Retinal pigment epithelial cell (primary cell): ENCODE results near the gene AFF3.

Experiments
- DNase-seq: peaks from one replicate; pipeline ENCODE4 v3.0.0-alpha.2; 2010; ENCODE audit warnings: low read depth
- H3K4me3 ChIP-seq: 2 replicates; pipeline ENCODE4 v1.5.1; 2011; ENCODE audit warnings: mild to moderate bottlenecking, low read length, control low read depth, moderate library complexity
- CTCF ChIP-seq: conservative IDR thresholded peaks from 2 replicates; pipeline ENCODE4 v1.5.1; 2011; ENCODE audit warnings: low read depth, low read length, control low read depth, inconsistent platforms

The AFF3 gene

DNA sequence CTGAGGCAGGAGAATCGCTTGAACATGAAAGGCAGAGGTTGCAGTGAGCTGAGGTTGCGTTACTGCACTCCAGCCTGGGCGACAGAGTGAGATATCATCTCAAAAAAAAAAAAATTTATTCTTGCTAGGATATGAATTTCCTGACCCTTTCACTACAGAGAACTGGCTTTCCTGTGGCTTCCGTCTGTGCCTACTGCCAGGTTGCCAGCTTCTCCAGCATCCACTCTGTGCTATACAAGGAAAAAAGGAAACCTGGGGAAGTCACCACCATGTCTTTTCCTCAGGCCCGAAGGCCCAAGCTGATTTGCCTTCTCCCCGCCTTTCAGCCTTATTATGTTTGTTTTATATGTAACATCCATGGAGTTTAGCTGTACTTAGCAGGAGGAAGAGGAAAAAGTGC is 530.6 kb downstream of the AFF3 start:
- no peak for DNase-seq
- no peak for TF ChIP-seq CTCF
- no peak overlapping the region for H3K4me3 ChIP-seq

GRCh38 chr2:99611034-99611433 is 531.4 kb downstream of the AFF3 start:
- H3K4me3 ChIP-seq, result no peak overlapping the region
- TF ChIP-seq CTCF, result no peak
- DNase-seq, result no peak

DNA sequence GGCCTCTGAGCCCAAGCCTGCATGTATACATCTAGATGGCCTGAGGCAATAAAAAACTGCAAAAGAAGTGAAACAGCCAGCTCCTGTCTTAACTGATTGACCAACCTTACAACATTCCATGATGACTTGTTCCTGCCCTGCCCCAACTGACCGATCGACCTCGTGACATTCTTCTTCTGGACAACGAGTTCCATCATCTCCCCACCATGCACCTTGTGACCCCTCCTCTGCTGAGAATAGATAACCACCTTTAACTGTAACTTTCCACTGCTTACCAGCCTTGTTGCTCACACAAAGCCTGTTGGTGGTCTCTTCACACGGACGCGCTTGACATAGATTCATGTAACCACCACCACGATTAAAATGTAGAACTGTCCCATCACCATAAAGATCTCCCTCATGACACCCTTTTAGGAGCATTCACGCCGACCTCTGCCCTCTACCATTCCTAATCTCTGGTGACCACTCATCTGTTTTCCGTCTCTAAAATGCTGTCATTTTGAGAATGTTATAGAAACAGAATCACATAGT is 532.5 kb downstream of the AFF3 start:
- H3K4me3 ChIP-seq, result no peak overlapping the region
- TF ChIP-seq CTCF, result no peak
- DNase-seq, result no peak

DNA sequence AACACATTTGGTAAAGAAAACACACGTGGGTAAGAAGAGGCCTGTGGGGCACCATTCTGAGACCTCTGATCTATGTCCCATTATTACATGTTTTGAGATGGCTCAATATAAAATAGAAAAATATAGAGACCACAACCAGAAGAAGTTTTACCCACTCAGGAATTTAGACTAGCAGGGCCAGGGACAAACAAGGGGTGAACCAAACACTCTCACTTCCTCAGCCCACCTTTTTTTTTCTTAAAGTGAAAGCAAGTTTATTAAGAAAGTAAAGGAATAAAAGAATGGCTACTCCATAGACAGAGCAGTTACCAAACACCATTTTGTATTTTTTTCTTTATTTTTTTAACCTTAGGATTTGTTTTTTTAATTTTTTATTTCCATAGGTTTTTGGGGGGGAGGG is 533.5 kb downstream of the AFF3 start:
- no peak overlapping the region for H3K4me3 ChIP-seq
- TF ChIP-seq CTCF, result no peak
- no peak for DNase-seq

DNA sequence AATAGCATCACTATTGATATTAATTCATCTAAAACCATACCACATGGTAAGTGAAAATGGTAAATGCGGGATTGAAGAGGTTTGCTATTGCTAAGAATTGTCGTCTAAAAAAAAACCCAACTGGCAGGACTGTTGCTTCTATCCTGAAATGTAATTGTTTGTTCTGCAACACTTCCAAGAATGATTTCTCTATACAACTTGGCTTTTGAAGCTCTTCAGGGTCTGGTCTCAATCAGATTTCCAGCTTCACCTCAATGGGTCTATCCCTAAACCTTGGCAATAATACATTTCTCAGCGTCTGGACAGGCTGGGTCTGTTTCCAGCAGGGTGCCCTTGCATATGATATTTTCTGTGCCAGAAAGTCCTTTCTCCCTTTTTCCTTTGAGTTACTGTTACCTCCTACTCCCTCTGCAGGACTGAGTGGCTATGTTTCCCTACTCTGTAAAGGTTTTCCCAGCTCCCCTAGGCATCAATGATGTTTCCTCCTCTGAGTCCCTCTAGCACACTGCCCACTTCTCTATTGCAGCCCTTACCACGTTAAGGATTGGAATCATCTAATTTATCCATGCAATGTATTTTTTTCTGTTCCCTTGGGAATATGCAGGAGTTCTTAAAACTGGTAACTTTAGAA is 534.4 kb downstream of the AFF3 start:
- no peak overlapping the region for H3K4me3 ChIP-seq
- no peak for DNase-seq
- TF ChIP-seq CTCF, result no peak

DNA sequence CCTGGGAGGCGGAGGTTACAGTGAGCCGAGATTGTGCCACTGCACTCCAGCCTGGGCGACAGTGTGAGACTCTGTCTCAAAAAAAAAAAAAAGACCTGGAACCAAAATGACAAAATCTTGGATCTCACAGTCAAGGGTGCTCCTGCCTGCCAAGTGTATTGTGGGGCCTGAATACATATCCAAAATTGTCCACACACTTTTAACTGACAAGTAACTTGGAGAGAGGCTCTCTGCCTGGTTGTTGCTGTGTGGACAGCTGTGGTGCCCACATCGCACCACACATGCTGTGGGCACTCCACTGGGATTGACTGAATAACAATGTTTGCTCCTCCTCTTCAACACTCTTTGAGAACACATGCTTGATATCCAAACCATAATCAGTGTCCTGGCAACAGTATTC is 534.9 kb downstream of the AFF3 start:
- no peak for DNase-seq
- no peak for TF ChIP-seq CTCF
- H3K4me3 ChIP-seq, result no peak overlapping the region

GRCh38 chr2:99605036-99605435 is 537.4 kb downstream of the AFF3 start:
- no peak for DNase-seq
- no peak for TF ChIP-seq CTCF
- no peak overlapping the region for H3K4me3 ChIP-seq
